ENCODE measurements around the gene PTPN22.

Gene PTPN22

GRCh38 chr1:113849072-113849471 lies 22.4 kb downstream of the PTPN22 start:
- no peak for DNase-seq (ENCODE audit: low read depth)

GRCh38 chr1:113846391-113847035 lies 25.0 kb downstream of the PTPN22 start:
- no peak for DNase-seq (ENCODE audit: low read depth)

- no peak for DNase-seq (ENCODE audit: low read depth)
Measured at GRCh38 chr1:113836534-113836933, 35.0 kb downstream of the PTPN22 start.

- DNase-seq (ENCODE audit: low read depth), result no peak
Measured at GRCh38 chr1:113835686-113836290, 35.7 kb downstream of the PTPN22 start.

GRCh38 chr1:113834716-113835115 lies 36.8 kb downstream of the PTPN22 start:
- no peak for DNase-seq (ENCODE audit: low read depth)

- no peak for DNase-seq (ENCODE audit: low read depth)
Measured at GRCh38 chr1:113830039-113830438, 41.5 kb downstream of the PTPN22 start.

GRCh38 chr1:113821916-113822315 lies 49.6 kb downstream of the PTPN22 start:
- DNase-seq (ENCODE audit: low read depth), result no peak

- no peak for DNase-seq (ENCODE audit: low read depth)
Measured at GRCh38 chr1:113818578-113818977, 52.9 kb downstream of the PTPN22 start.

- no peak for DNase-seq (ENCODE audit: low read depth)
Measured at GRCh38 chr1:113813218-113813617, 58.3 kb downstream of the PTPN22 start.

GRCh38 chr1:113812661-113813135 lies 58.8 kb downstream of the PTPN22 start:
- DNase-seq (ENCODE audit: low read depth), result no peak

- DNase-seq (ENCODE audit: low read depth), result peak; percentile 95
Measured at GRCh38 chr1:113811888-113812660, 59.4 kb downstream of the PTPN22 start, which contains the start of gene RSBN1. Gene RSBN1 (minus strand): TSS chr1:113812476. CDS start chr1:113812412, 64 bp downstream.

- no peak for DNase-seq (ENCODE audit: low read depth)
Measured at GRCh38 chr1:113811156-113811887, 60.2 kb downstream of the PTPN22 start.

GRCh38 chr1:113809670-113810602 lies 61.6 kb downstream of the PTPN22 start:
- no peak for DNase-seq (ENCODE audit: low read depth)

GRCh38 chr1:113808450-113809195 lies 62.9 kb downstream of the PTPN22 start:
- DNase-seq (ENCODE audit: low read depth), result no peak

GRCh38 chr1:113805639-113806038 lies 65.9 kb downstream of the PTPN22 start:
- no peak for DNase-seq (ENCODE audit: low read depth)

GRCh38 chr1:113805256-113805531 lies 66.3 kb downstream of the PTPN22 start:
- DNase-seq (ENCODE audit: low read depth), result no peak

- DNase-seq (ENCODE audit: low read depth), result no peak
Measured at GRCh38 chr1:113804421-113805255, 66.9 kb downstream of the PTPN22 start.

GRCh38 chr1:113802367-113803007 lies 69.0 kb downstream of the PTPN22 start:
- DNase-seq (ENCODE audit: low read depth), result no peak

- no peak for DNase-seq (ENCODE audit: low read depth)
Measured at GRCh38 chr1:113800487-113800886, 71.0 kb downstream of the PTPN22 start.
